ENCODE measurements around the gene ISOC2.

GRCh38 chr19:55419624-55420236 is 41.7 kb downstream of the ISOC2 start:
- TF ChIP-seq POLR2A (IDR thresholded peaks at IDR 0.05; ENCODE audit: low read length) = no peak
- no peak for TF ChIP-seq GATA1 (IDR thresholded peaks at IDR 0.05; ENCODE audit: low read depth, low read length)

All from erythroblast (primary cell).